IPS DF 6.9 (cell line): ENCODE results near the gene NHLH2.

Source experiments
- DNase-seq: peaks from one replicate; pipeline ENCODE4 v3.0.0-alpha.2; 2013; ENCODE audit warnings: low read depth, low spot score
- H3K27ac ChIP-seq: one replicate; pipeline ENCODE4 v1.5.1; 2013; ENCODE audit warnings: low read length, control low read depth
- H3K27me3 ChIP-seq: 2 replicates; pipeline ENCODE4 v1.6.1; 2013; ENCODE audit warnings: mild to moderate bottlenecking, low read length; ENCODE audit not compliant: control insufficient read depth, insufficient read depth
- H3K36me3 ChIP-seq: 2 replicates; pipeline ENCODE4 v1.6.1; 2013; ENCODE audit warnings: low read length; ENCODE audit not compliant: control insufficient read depth, insufficient read depth
- H3K4me1 ChIP-seq: 2 replicates; pipeline ENCODE4 v1.6.1; 2013; ENCODE audit warnings: low read length; ENCODE audit not compliant: control insufficient read depth, insufficient read depth
- H3K4me3 ChIP-seq: 2 replicates; pipeline ENCODE4 v1.5.1; 2013; ENCODE audit warnings: mild to moderate bottlenecking, low read length
- H3K9me3 ChIP-seq: 2 replicates; pipeline ENCODE4 v1.6.1; 2013; ENCODE audit warnings: low read length, inconsistent platforms; ENCODE audit not compliant: control insufficient read depth, insufficient read depth
- WGBS: extraction: QIAGEN DNeasy Blood & Tissue Kit; methylation state at CpG from one replicate; pipeline ENCODE4 v1.1.7; 2013; ENCODE audit warnings: mixed read lengths, missing lambda C conversion rate; ENCODE audit not compliant: insufficient read length, insufficient coverage; 5-methylcytosine and 5-hydroxymethylcytosine counted together

The NHLH2 gene

DNA sequence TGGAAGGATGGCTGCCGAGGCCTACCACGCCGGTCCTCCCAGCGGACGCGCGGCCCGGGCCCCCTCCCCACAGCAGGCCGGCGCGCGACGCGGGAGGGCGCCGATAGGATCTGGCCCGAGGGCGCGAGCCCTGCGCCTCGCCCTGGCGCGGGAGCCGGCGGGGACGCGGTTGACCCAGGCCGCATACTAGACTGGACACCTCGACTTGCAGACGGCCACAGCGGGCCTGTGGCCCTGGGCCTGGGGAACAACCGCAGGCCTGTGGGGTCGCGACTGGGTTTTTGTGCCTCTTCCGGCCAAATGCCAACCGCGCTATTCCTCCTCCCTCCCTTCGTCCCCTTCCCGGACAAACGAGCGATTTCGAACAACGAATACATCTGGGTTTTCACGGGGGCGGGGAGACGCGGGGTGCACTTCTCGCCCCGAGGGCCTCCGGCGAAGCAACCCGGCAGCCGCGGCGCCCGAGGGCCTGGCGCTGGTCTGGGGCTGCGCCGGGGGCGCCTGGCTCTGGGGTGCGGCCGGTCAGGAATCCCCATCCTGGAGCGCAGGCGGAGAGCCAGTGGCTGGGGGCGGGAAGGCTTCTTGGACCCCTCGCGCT, 2.4 kb downstream of the NHLH2 start:
- Histone ChIP-seq H3K27ac (no peak overlapping the region), H3K27me3 (peaks cover 3% of the 10 kb centered on the region; the same call in 1 of the 2 replicates), H3K9me3 (no peaks in the 10 kb centered on the region), H3K4me1 (0 out of 2 replicates have a peak, but pooled peaks cover 2% of the 10 kb centered on the region), H3K4me3 (peak overlapping the region; percentile 56; the same call in 1 of the 2 replicates), H3K36me3 (no peaks in the 10 kb centered on the region)
- no peak for DNase-seq
- WGBS, result no CpG with 5 or more reads among the region's 67 CpGs

- Histone ChIP-seq H3K4me1 (0 out of 2 replicates have a peak, but pooled peaks cover 2% of the 10 kb centered on the region), H3K27ac (no peak overlapping the region), H3K27me3 (peaks cover 3% of the 10 kb centered on the region; the same call in 1 of the 2 replicates), H3K4me3 (peak overlapping the region; percentile 56), H3K9me3 (no peaks in the 10 kb centered on the region), H3K36me3 (no peaks in the 10 kb centered on the region)
- WGBS, result no CpG with 5 or more reads among the region's 80 CpGs
- no peak for DNase-seq
These were observed 3.0 kb downstream of the NHLH2 start for GRCh38 chr1:115837740-115838421.

DNA sequence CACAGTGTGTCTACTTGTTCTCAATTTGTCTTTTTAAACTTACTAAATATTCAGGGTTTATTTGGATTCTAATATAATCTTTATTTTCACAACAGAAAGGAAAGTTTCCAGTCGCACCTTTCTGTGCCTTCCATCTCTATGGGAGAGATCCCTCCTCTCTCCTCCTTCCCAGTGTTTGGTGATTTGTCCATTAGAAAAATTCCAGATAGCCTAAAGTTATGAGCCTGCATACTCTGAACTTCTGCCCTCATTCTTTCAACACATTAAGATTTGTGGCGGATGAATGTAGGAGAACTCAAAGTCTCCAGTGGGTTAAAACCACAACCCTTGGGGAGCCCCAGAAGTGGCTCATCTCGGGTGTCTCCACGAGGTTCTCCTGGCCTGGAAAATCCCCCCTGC, 3.6 kb downstream of the NHLH2 start:
- H3K4me3 ChIP-seq, result peak overlapping the region; percentile 56; the same call in 1 of the 2 replicates
- H3K36me3 ChIP-seq, result no peaks in the 10 kb centered on the region
- no CpG with 5 or more reads among the region's 4 CpGs for WGBS
- peaks cover 3% of the 10 kb centered on the region; the same call in 1 of the 2 replicates for H3K27me3 ChIP-seq
- 0 out of 2 replicates have a peak, but pooled peaks cover 2% of the 10 kb centered on the region for H3K4me1 ChIP-seq
- H3K27ac ChIP-seq, result no peak overlapping the region
- H3K9me3 ChIP-seq, result no peaks in the 10 kb centered on the region
- DNase-seq, result no peak

- DNase-seq, result no peak
- Histone ChIP-seq H3K4me3 (no peak overlapping the region), H3K27me3 (peaks cover 3% of the 10 kb centered on the region; the same call in 1 of the 2 replicates), H3K4me1 (peaks cover 5% of the 10 kb centered on the region; the same call in 1 of the 2 replicates), H3K36me3 (no peaks in the 10 kb centered on the region), H3K9me3 (no peaks in the 10 kb centered on the region), H3K27ac (no peak overlapping the region)
- WGBS, result no CpG with 5 or more reads among the region's 5 CpGs
These were observed 7.1 kb downstream of the NHLH2 start for GRCh38 chr1:115833856-115834255.

DNA sequence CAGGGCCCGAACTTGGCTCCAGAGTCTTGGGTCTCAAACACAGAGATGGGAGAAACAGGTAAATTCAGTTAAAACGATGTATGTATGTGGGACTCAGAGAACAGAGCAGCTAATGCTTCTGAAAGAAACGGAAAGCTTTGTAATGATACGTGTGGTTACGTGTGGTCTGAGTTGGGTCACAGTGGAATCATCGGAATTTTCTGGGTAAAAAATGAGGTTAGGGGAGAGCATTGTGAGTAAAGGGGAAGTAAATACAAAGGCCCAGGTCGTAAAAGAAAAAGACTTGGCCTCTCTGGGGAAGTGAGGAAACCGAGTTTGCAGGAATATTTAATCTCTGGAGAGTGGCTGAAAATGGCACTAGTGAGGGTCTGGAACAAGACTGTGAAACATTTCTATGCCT, 8.3 kb downstream of the NHLH2 start:
- Histone ChIP-seq H3K27ac (no peak overlapping the region), H3K9me3 (no peaks in the 10 kb centered on the region), H3K27me3 (peaks cover 5% of the 10 kb centered on the region; the same call in 1 of the 2 replicates), H3K4me3 (no peak overlapping the region), H3K36me3 (no peaks in the 10 kb centered on the region), H3K4me1 (peaks cover 5% of the 10 kb centered on the region; the same call in 1 of the 2 replicates)
- WGBS, result no CpG with 5 or more reads among the region's 8 CpGs
- DNase-seq, result no peak

DNA sequence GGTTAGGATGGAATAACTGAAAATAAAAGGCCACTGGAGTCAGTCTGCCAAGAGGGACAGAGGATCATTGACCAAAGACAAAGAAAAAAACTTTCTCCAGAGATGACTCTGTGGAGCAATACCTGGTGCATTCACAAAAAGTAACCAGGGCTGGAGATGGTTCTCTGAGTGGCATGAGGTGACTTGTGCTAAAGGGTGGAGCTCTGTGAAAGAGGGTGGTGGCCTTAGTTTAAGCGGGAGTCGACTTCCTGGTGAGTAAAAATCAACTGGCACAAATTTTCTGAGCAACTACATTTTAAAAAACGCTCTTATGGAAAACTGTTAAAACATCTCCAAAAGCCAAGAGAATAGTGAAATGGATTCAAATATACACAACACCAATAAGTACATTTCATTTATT, 10.0 kb downstream of the NHLH2 start:
- no peaks in the 10 kb centered on the region for H3K9me3 ChIP-seq
- no peak for DNase-seq
- peaks cover 3% of the 10 kb centered on the region; the same call in 1 of the 2 replicates for H3K27me3 ChIP-seq
- WGBS, result no CpG with 5 or more reads among the region's 3 CpGs
- H3K4me3 ChIP-seq, result no peak overlapping the region
- H3K36me3 ChIP-seq, result no peaks in the 10 kb centered on the region
- H3K27ac ChIP-seq, result no peak overlapping the region
- peaks cover 5% of the 10 kb centered on the region; the same call in 1 of the 2 replicates for H3K4me1 ChIP-seq

- no peaks in the 10 kb centered on the region for H3K9me3 ChIP-seq
- H3K36me3 ChIP-seq, result no peaks in the 10 kb centered on the region
- H3K27me3 ChIP-seq, result peaks cover 3% of the 10 kb centered on the region; the same call in 1 of the 2 replicates
- no peak for DNase-seq
- no peak overlapping the region for H3K27ac ChIP-seq
- no CpG with 5 or more reads among the region's 3 CpGs for WGBS
- peaks cover 5% of the 10 kb centered on the region; the same call in 1 of the 2 replicates for H3K4me1 ChIP-seq
- H3K4me3 ChIP-seq, result no peak overlapping the region
These were observed 11.0 kb downstream of the NHLH2 start for GRCh38 chr1:115829947-115830346.

GRCh38 chr1:115829023-115829674, 11.8 kb downstream of the NHLH2 start:
- no peak overlapping the region for H3K27ac ChIP-seq
- H3K36me3 ChIP-seq, result no peaks in the 10 kb centered on the region
- peak overlapping the region; percentile 14; the same call in 1 of the 2 replicates for H3K4me3 ChIP-seq
- H3K27me3 ChIP-seq, result peaks cover 3% of the 10 kb centered on the region; the same call in 1 of the 2 replicates
- WGBS, result no CpG with 5 or more reads among the region's 20 CpGs
- H3K9me3 ChIP-seq, result no peaks in the 10 kb centered on the region
- no peak for DNase-seq
- peaks cover 5% of the 10 kb centered on the region; the same call in 1 of the 2 replicates for H3K4me1 ChIP-seq

- Histone ChIP-seq H3K4me3 (peak overlapping the region; percentile 33; the same call in 1 of the 2 replicates), H3K4me1 (peaks cover 3% of the 10 kb centered on the region; the same call in 1 of the 2 replicates), H3K27ac (no peak overlapping the region), H3K36me3 (no peaks in the 10 kb centered on the region), H3K9me3 (no peaks in the 10 kb centered on the region), H3K27me3 (peaks cover 3% of the 10 kb centered on the region; the same call in 1 of the 2 replicates)
- WGBS, result no CpG with 5 or more reads among the region's 80 CpGs
- no peak for DNase-seq
These were observed 12.6 kb downstream of the NHLH2 start for GRCh38 chr1:115828101-115829022.
